Measurements from ENCODE around the gene KRTAP16-1. TPM values are rescaled to one million over a fixed set of nuclear protein-coding genes. Genes with fewer than 3 reads are reported as not detected.
"Not testable (repeated sequence)": the region's sequence is repeated elsewhere in the genome, so short reads cannot be mapped to it uniquely, and the experiment has no call there.

The KRTAP16-1 gene
- total and polyA plus RNA-seq, 4 donors = not detected

- Histone ChIP-seq H3K4me3 (no peak overlapping the region), H3K27ac (ENCODE audit: low read depth in 1 of 2, low read length in 1 of 2) (no peak overlapping the region), H3K36me3 (ENCODE audit: control insufficient read depth in 4 of 4, insufficient read depth in 4 of 4, low read length in 4 of 4) (no peaks in the 10 kb centered on the region), H3K9ac (ENCODE audit: insufficient read depth in 1 of 2, low read length in 2 of 2) (no peak overlapping the region), H3K27me3 (ENCODE audit: control insufficient read depth in 3 of 3, insufficient read depth in 3 of 3, low read length in 2 of 3) (peaks cover 0 to under 1% (median 0%) of the 10 kb centered on the region in 3 donors), H3K4me1 (ENCODE audit: control insufficient read depth in 5 of 5, insufficient read depth in 5 of 5, low read length in 5 of 5) (no peaks in the 10 kb centered on the region), H3K9me3 (ENCODE audit: control insufficient read depth in 4 of 4, insufficient read depth in 3 of 4, low read length in 3 of 4) (no peaks in the 10 kb centered on the region)
- DNase-seq = no peak
- WGBS, 2 donors = 88 to 92% methylated on average over 3 of the region's 3 CpGs
- no peak for ATAC-seq (ENCODE audit: insufficient read depth, low FRiP score)
- TF ChIP-seq CTCF (IDR thresholded peaks at IDR 0.05; ENCODE audit: control extremely low read depth, extremely low read depth) = no peak
Measured at GRCh38 chr17:41278176-41278955, 30.7 kb downstream of the KRTAP16-1 start.

GRCh38 chr17:41275648-41276190, 33.4 kb downstream of the KRTAP16-1 start, which contains the start of gene KRTAP9-7:
Gene KRTAP9-7 (plus strand): TSS chr17:41275698. CDS start chr17:41275698, 0 bp downstream.
- H3K9ac ChIP-seq (ENCODE audit: insufficient read depth in 1 of 2, low read length in 2 of 2); H3K27me3 ChIP-seq (ENCODE audit: control insufficient read depth in 3 of 3, insufficient read depth in 3 of 3, low read length in 2 of 3); H3K36me3 ChIP-seq (ENCODE audit: control insufficient read depth in 4 of 4, insufficient read depth in 4 of 4, low read length in 4 of 4); ATAC-seq (ENCODE audit: insufficient read depth, low FRiP score); H3K4me1 ChIP-seq (ENCODE audit: control insufficient read depth in 5 of 5, insufficient read depth in 5 of 5, low read length in 5 of 5); DNase-seq; H3K9me3 ChIP-seq (ENCODE audit: control insufficient read depth in 4 of 4, insufficient read depth in 3 of 4, low read length in 3 of 4); H3K27ac ChIP-seq (ENCODE audit: low read depth in 1 of 2, low read length in 1 of 2); H3K4me3 ChIP-seq: not testable (repeated sequence)
- WGBS, 2 donors = 79 to 97% methylated on average over 3 of the region's 3 CpGs

- ATAC-seq (ENCODE audit: insufficient read depth, low FRiP score) = no peak
- WGBS, 2 donors = 68 to 75% methylated on average over 1 of the region's 1 CpG
- no peak overlapping the region for H3K27ac ChIP-seq (ENCODE audit: low read depth in 1 of 2, low read length in 1 of 2)
Measured at GRCh38 chr17:41271858-41272257, 37.3 kb downstream of the KRTAP16-1 start.

GRCh38 chr17:41271323-41271722, 37.8 kb downstream of the KRTAP16-1 start:
- WGBS, 2 donors = 50 to 60% methylated on average over 1 of the region's 1 CpG
- H3K4me1 ChIP-seq (ENCODE audit: control insufficient read depth in 5 of 5, insufficient read depth in 5 of 5, low read length in 5 of 5); DNase-seq: not testable (repeated sequence)

More at GRCh38 chr17:41271858-41272257, 37.3 kb downstream of the KRTAP16-1 start:
- TF ChIP-seq CTCF (IDR thresholded peaks at IDR 0.05; ENCODE audit: control extremely low read depth, extremely low read depth) = no peak
- no peak for DNase-seq
- no peaks in the 10 kb centered on the region for H3K27me3 ChIP-seq (ENCODE audit: control insufficient read depth in 3 of 3, insufficient read depth in 3 of 3, low read length in 2 of 3)
- H3K9ac ChIP-seq (ENCODE audit: insufficient read depth in 1 of 2, low read length in 2 of 2) = no peak overlapping the region
- no peaks in the 10 kb centered on the region for H3K36me3 ChIP-seq (ENCODE audit: control insufficient read depth in 4 of 4, insufficient read depth in 4 of 4, low read length in 4 of 4)
- H3K4me1 ChIP-seq (ENCODE audit: control insufficient read depth in 5 of 5, insufficient read depth in 5 of 5, low read length in 5 of 5) = no peaks in the 10 kb centered on the region
- no peaks in the 10 kb centered on the region for H3K9me3 ChIP-seq (ENCODE audit: control insufficient read depth in 4 of 4, insufficient read depth in 3 of 4, low read length in 3 of 4)
- no peak overlapping the region for H3K4me3 ChIP-seq

More at GRCh38 chr17:41271323-41271722, 37.8 kb downstream of the KRTAP16-1 start:
- not testable (repeated sequence) for ATAC-seq (ENCODE audit: insufficient read depth, low FRiP score); H3K27ac ChIP-seq (ENCODE audit: low read depth in 1 of 2, low read length in 1 of 2); H3K27me3 ChIP-seq (ENCODE audit: control insufficient read depth in 3 of 3, insufficient read depth in 3 of 3, low read length in 2 of 3); H3K9me3 ChIP-seq (ENCODE audit: control insufficient read depth in 4 of 4, insufficient read depth in 3 of 4, low read length in 3 of 4); H3K4me3 ChIP-seq; H3K36me3 ChIP-seq (ENCODE audit: control insufficient read depth in 4 of 4, insufficient read depth in 4 of 4, low read length in 4 of 4); H3K9ac ChIP-seq (ENCODE audit: insufficient read depth in 1 of 2, low read length in 2 of 2)

Data from lung (tissue), 12 donors.